Right atrium auricular region (tissue), 2 donors: ENCODE data around the gene COL4A5. TPM values are rescaled to one million over a fixed set of nuclear protein-coding genes. Genes with fewer than 3 reads are reported as not detected.

ENCODE experiments used
- DNase-seq: peaks from one replicate; pipeline ENCODE4 v3.0.0-alpha.2; 2019; ENCODE audit warnings: low spot score
- H3K27ac ChIP-seq, 2 donors: fragments of 200-600 bp; sonication (generic); 1 replicate in 1 of 2; 2 replicates in 1 of 2; pipeline ENCODE4 v1.5.1; 2016 to 2019
- H3K27me3 ChIP-seq, 2 donors: fragments of 200-600 bp; sonication (generic); one replicate each; pipeline versions ENCODE4 v1.5.1 to v1.6.0; 2017 to 2019
- H3K36me3 ChIP-seq: fragments of 200-600 bp; sonication (generic); one replicate; pipeline ENCODE4 v1.5.1; 2016
- H3K4me1 ChIP-seq, 2 donors: fragments of 200-600 bp; sonication (generic); one replicate each; pipeline versions ENCODE4 v1.5.1 to v1.6.0; 2017 to 2019
- H3K4me3 ChIP-seq, 2 donors: fragments of 200-600 bp; sonication (generic); 1 replicate in 1 of 2; 2 replicates in 1 of 2; pipeline ENCODE4 v1.5.1; 2017 to 2019; ENCODE audit warnings: mild to moderate bottlenecking in 1 of 2, moderate library complexity in 1 of 2
- H3K9me3 ChIP-seq, 2 donors: fragments of 200-600 bp; sonication (generic); one replicate each; pipeline ENCODE4 v1.5.1; 2019
- CTCF ChIP-seq, 2 donors: fragments of 200-600 bp; sonication (generic); IDR thresholded peaks; one replicate each; pipeline ENCODE4 v1.5.1; 2019; ENCODE audit warnings: antibody characterized with exemption in 2 of 2
- total RNA-seq, 2 donors: library from RNA; depleted of rRNA; stranded (reverse); fragments of >200 nt; gene quantifications; one replicate each; pipeline ENCODE4 v1.1.0, GENCODE V29; 2016

Gene COL4A5
- total RNA-seq, 2 donors from 2014 or later = 6.5 to 35.5 TPM

- no peak for DNase-seq
- TF ChIP-seq CTCF (IDR thresholded peaks at IDR 0.05) = no peak
Observed at GRCh38 chrX:108494406-108495090, 54.9 kb downstream of the COL4A5 start.

DNA sequence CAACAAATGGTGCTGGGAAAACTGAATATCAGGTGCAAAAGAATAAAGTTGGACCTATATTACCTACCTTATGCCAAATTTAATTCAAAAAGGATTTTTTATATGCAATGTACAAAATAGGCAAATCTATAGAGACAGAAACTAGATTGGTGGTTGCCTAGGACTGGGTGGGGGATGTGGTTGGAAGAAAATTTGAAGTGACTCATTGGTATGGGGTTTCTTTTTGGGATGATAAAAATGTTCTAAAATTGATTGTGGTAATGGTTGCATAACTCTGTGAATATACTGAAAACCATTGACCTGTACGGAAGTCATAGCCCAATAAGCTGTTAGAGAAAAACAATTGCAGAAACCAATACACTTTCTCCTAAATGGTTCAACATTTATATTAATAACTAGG lies 72.1 kb downstream of the COL4A5 start:
- Histone ChIP-seq H3K9me3 (no peaks in the 10 kb centered on the region), H3K4me1 (no peaks in the 10 kb centered on the region), H3K27ac (no peak overlapping the region), H3K27me3 (no peaks in the 10 kb centered on the region), H3K4me3 (no peak overlapping the region), H3K36me3 (no peaks in the 10 kb centered on the region)
- no peak for TF ChIP-seq CTCF (IDR thresholded peaks at IDR 0.05)
- DNase-seq = no peak

More at GRCh38 chrX:108494406-108495090, 54.9 kb downstream of the COL4A5 start:
- Histone ChIP-seq H3K27ac (no peak overlapping the region), H3K36me3 (no peaks in the 10 kb centered on the region), H3K4me1 (no peaks in the 10 kb centered on the region), H3K27me3 (no peaks in the 10 kb centered on the region), H3K4me3 (no peak overlapping the region), H3K9me3 (no peaks in the 10 kb centered on the region)

DNA sequence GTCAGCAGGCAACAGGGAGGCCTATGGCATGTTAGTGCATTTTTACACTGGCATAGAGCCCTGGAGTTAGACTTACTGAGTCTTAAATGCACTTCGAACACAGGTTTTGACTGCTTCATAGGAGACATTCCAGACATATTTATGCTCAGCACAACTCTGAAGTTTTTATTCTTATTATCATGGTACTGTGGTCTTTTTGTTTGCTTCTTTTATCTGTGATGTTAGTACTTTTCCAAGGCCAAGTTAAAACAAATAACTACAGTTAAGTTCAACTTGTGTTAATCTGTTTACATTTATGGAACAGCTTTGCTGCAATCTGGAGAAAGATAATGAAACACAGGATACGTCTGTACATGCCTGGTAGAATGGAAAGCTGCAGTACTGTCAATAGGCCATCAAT lies 76.5 kb downstream of the COL4A5 start:
- no peaks in the 10 kb centered on the region for H3K27me3 ChIP-seq
- no peaks in the 10 kb centered on the region for H3K36me3 ChIP-seq
- no peaks in the 10 kb centered on the region for H3K9me3 ChIP-seq
- no peak overlapping the region for H3K4me3 ChIP-seq
- DNase-seq = no peak
- no peaks in the 10 kb centered on the region for H3K4me1 ChIP-seq
- H3K27ac ChIP-seq = no peak overlapping the region
- no peak for TF ChIP-seq CTCF (IDR thresholded peaks at IDR 0.05)

- Histone ChIP-seq H3K4me1 (no peaks in the 10 kb centered on the region), H3K9me3 (no peaks in the 10 kb centered on the region), H3K4me3 (no peak overlapping the region), H3K36me3 (no peaks in the 10 kb centered on the region), H3K27me3 (no peaks in the 10 kb centered on the region), H3K27ac (no peak overlapping the region)
- DNase-seq = no peak
- TF ChIP-seq CTCF (IDR thresholded peaks at IDR 0.05) = no peak
Observed at GRCh38 chrX:108527724-108528123, 88.1 kb downstream of the COL4A5 start.

DNA sequence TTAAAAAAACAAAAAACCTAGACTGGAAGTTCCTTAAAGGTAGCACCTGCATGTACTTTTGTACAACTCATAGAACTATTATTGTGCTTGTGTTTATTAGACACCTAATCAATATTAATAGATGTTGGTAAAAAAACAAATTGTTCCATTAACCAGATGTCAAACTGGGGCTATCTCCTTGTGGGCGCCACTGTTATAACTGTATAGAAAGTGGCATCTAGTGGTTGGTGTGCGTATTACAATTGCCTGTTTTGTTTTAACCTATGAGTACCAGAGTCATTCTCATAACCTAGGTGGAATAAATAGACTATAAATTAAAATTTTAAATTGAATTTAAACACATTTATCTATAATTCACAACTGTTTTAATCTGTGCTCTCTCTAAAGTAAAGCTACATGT lies 97.4 kb downstream of the COL4A5 start:
- TF ChIP-seq CTCF (IDR thresholded peaks at IDR 0.05) = peak in 1 of 2 donors; percentile 73
- DNase-seq = no peak
- Histone ChIP-seq H3K27ac (no peak overlapping the region), H3K9me3 (no peaks in the 10 kb centered on the region), H3K4me3 (no peak overlapping the region), H3K4me1 (no peaks in the 10 kb centered on the region), H3K27me3 (no peaks in the 10 kb centered on the region), H3K36me3 (no peaks in the 10 kb centered on the region)

DNA sequence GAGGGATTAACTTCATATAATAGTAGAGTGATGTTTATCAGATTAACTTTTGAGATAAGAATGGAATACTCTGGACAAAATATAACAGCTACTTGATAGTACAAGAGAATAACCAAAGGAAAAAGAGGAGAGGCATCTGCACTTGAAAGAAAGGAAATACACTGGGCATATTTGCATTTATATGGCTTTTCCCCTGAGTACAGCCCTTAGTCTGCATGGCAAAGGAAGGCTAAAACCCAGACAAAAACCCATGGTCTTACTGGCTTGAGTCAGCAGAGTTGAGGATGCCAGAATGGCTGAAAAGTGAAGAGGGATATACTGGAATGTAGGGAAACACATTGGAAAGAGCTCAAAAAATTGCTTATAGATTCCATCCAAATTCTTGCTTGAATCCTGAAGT lies 101.6 kb downstream of the COL4A5 start:
- no peaks in the 10 kb centered on the region for H3K4me1 ChIP-seq

More for the DNA sequence above, 101.6 kb downstream of the COL4A5 start:
- DNase-seq = no peak
- Histone ChIP-seq H3K36me3 (no peaks in the 10 kb centered on the region), H3K4me3 (no peak overlapping the region), H3K9me3 (peaks cover 0 to 3% of the 10 kb centered on the region in 2 donors), H3K27me3 (no peaks in the 10 kb centered on the region), H3K27ac (no peak overlapping the region)
- TF ChIP-seq CTCF (IDR thresholded peaks at IDR 0.05) = no peak
